Parathyroid adenoma (tissue), 2 donors: Measurements from ENCODE around the gene KDM4B.

Source experiments
- H2AFZ ChIP-seq: fragments of 300-600 bp; sonication (generic); one replicate; pipeline ENCODE4 v1.7.0; 2017; ENCODE audit warnings: antibody characterized with exemption, mild to moderate bottlenecking
- H3K27ac ChIP-seq: fragments of 300-600 bp; sonication (generic); one replicate; pipeline ENCODE4 v1.7.0; 2017
- H3K27me3 ChIP-seq: fragments of 300-600 bp; sonication (generic); one replicate; pipeline ENCODE4 v1.7.0; 2017; ENCODE audit warnings: low read length; ENCODE audit not compliant: control insufficient read depth, insufficient read depth
- H3K36me3 ChIP-seq: fragments of 300-600 bp; sonication (generic); one replicate; pipeline ENCODE4 v1.7.0; 2017; ENCODE audit warnings: low read length; ENCODE audit not compliant: control insufficient read depth, insufficient read depth
- H3K4me1 ChIP-seq: fragments of 300-600 bp; sonication (generic); one replicate; pipeline ENCODE4 v1.7.0; 2017; ENCODE audit warnings: control low read depth
- H3K4me2 ChIP-seq: fragments of 300-600 bp; sonication (generic); one replicate; pipeline ENCODE4 v1.7.0; 2017; ENCODE audit warnings: low read length
- H3K4me3 ChIP-seq: fragments of 300-600 bp; sonication (generic); one replicate; pipeline ENCODE4 v1.7.0; 2017; ENCODE audit warnings: low read depth, low read length
- H3K79me2 ChIP-seq: fragments of 300-600 bp; sonication (generic); one replicate; pipeline ENCODE4 v1.7.0; 2017; ENCODE audit warnings: control low read depth
- H3K9ac ChIP-seq: fragments of 300-600 bp; sonication (generic); one replicate; pipeline ENCODE4 v1.7.0; 2017; ENCODE audit warnings: mild to moderate bottlenecking
- H3K9me3 ChIP-seq: fragments of 300-600 bp; sonication (generic); one replicate; pipeline ENCODE4 v1.7.0; 2017; ENCODE audit warnings: low read length; ENCODE audit not compliant: control insufficient read depth
- TF ChIP-seq, protein P1 (sequence below): fragments of 300-600 bp; sonication (generic); IDR thresholded peaks from one replicate; pipeline ENCODE4 v1.7.0; 2017; ENCODE audit warnings: antibody characterized with exemption, mild to moderate bottlenecking
- donor health status: primary hyperparathyroidism.

The KDM4B gene

DNA sequence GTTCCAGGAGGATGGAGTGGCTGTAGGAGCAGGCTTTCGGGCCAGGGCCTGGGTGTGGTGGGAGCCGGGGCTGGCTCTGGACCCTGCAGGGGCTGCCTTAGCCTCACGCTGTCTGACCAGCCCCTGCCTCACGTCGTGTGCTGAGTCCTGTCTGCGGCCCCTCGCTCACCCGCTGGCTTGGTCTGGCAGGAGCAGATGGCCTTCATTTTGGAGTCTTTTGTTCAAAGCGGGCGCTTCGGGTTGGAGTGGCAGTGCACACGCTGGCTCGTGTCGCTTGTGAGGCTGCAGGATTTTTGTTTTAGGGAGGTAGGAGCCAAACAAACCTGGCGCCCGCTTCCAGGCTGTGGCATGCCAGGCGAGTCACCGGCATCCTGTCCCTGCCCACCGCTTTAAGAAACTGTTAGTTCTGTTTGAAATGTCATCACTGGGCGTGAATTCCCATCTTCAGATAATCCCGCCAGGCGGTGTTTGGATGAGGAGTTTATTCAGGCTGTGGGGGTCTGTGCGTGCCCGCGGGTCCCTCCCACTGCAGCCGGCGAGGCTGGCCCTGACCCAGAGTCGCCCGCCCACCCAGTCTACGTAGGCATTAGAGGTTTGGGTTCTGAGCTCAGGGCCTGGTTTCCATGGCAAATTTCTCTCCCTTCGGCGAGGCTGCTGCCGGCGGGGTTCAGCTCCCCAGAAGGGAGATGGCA lies 89.8 kb downstream of the KDM4B start:
- no peaks in the 10 kb centered on the region for H3K36me3 ChIP-seq
- no peak overlapping the region for H2AFZ ChIP-seq
- TF ChIP-seq, protein P1, sequence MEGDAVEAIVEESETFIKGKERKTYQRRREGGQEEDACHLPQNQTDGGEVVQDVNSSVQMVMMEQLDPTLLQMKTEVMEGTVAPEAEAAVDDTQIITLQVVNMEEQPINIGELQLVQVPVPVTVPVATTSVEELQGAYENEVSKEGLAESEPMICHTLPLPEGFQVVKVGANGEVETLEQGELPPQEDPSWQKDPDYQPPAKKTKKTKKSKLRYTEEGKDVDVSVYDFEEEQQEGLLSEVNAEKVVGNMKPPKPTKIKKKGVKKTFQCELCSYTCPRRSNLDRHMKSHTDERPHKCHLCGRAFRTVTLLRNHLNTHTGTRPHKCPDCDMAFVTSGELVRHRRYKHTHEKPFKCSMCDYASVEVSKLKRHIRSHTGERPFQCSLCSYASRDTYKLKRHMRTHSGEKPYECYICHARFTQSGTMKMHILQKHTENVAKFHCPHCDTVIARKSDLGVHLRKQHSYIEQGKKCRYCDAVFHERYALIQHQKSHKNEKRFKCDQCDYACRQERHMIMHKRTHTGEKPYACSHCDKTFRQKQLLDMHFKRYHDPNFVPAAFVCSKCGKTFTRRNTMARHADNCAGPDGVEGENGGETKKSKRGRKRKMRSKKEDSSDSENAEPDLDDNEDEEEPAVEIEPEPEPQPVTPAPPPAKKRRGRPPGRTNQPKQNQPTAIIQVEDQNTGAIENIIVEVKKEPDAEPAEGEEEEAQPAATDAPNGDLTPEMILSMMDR, result no peak
- H3K27me3 ChIP-seq, result no peaks in the 10 kb centered on the region
- no peak overlapping the region for H3K4me2 ChIP-seq
- no peaks in the 10 kb centered on the region for H3K9me3 ChIP-seq
- peaks cover 21% of the 10 kb centered on the region for H3K79me2 ChIP-seq
- no peak overlapping the region for H3K27ac ChIP-seq
- no peak overlapping the region for H3K4me3 ChIP-seq
- H3K9ac ChIP-seq, result no peak overlapping the region
- no peaks in the 10 kb centered on the region for H3K4me1 ChIP-seq

GRCh38 chr19:5059213-5059574 lies 90.3 kb downstream of the KDM4B start:
- H2AFZ ChIP-seq, result no peak overlapping the region
- no peak overlapping the region for H3K4me3 ChIP-seq
- no peaks in the 10 kb centered on the region for H3K9me3 ChIP-seq
- H3K79me2 ChIP-seq, result peaks cover 21% of the 10 kb centered on the region
- H3K4me1 ChIP-seq, result no peaks in the 10 kb centered on the region
- H3K36me3 ChIP-seq, result no peaks in the 10 kb centered on the region
- no peak overlapping the region for H3K4me2 ChIP-seq
- TF ChIP-seq, protein P1, result no peak
- H3K27ac ChIP-seq, result no peak overlapping the region
- H3K9ac ChIP-seq, result no peak overlapping the region
- no peaks in the 10 kb centered on the region for H3K27me3 ChIP-seq

- no peak overlapping the region for H2AFZ ChIP-seq
- H3K27me3 ChIP-seq, result no peaks in the 10 kb centered on the region
- no peak overlapping the region for H3K4me2 ChIP-seq
- no peaks in the 10 kb centered on the region for H3K4me1 ChIP-seq
- no peaks in the 10 kb centered on the region for H3K9me3 ChIP-seq
- H3K79me2 ChIP-seq, result peaks cover 19% of the 10 kb centered on the region
- TF ChIP-seq, protein P1, result no peak
- no peak overlapping the region for H3K9ac ChIP-seq
- H3K4me3 ChIP-seq, result no peak overlapping the region
- no peaks in the 10 kb centered on the region for H3K36me3 ChIP-seq
- no peak overlapping the region for H3K27ac ChIP-seq
Measured at GRCh38 chr19:5059793-5060192, 90.9 kb downstream of the KDM4B start.

DNA sequence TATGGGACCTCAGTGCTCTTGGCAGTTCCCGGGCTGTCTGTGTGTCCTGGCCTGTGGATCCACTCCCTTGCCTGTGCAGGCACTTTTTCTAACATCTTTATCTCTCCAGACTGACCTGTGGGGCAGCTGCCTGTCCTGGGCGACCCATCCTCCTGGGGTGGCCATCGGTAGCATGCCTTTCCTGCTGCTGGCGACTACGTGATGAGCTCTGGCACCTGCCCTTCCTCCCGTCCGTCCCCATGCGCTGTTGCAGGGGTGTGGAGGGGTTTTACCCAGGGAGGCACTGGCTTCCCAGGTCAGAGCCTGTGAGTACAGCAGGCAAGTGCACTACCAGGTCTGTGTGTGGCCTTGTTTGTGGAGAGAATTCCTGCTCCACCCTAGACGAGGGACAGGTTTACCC lies 93.3 kb downstream of the KDM4B start:
- H3K4me2 ChIP-seq, result no peak overlapping the region
- H3K79me2 ChIP-seq, result peaks cover 18% of the 10 kb centered on the region
- no peak overlapping the region for H3K4me3 ChIP-seq
- H3K9me3 ChIP-seq, result no peaks in the 10 kb centered on the region
- H3K4me1 ChIP-seq, result no peaks in the 10 kb centered on the region
- TF ChIP-seq, protein P1, result no peak
- no peak overlapping the region for H3K27ac ChIP-seq
- no peak overlapping the region for H2AFZ ChIP-seq
- no peaks in the 10 kb centered on the region for H3K27me3 ChIP-seq
- no peaks in the 10 kb centered on the region for H3K36me3 ChIP-seq
- no peak overlapping the region for H3K9ac ChIP-seq

- no peaks in the 10 kb centered on the region for H3K27me3 ChIP-seq
- no peak overlapping the region for H3K4me2 ChIP-seq
- H3K4me3 ChIP-seq, result no peak overlapping the region
- H3K27ac ChIP-seq, result no peak overlapping the region
- no peaks in the 10 kb centered on the region for H3K36me3 ChIP-seq
- H3K4me1 ChIP-seq, result no peaks in the 10 kb centered on the region
- no peaks in the 10 kb centered on the region for H3K9me3 ChIP-seq
- TF ChIP-seq, protein P1, result no peak
- no peak overlapping the region for H3K9ac ChIP-seq
- no peak overlapping the region for H2AFZ ChIP-seq
- peaks cover 17% of the 10 kb centered on the region for H3K79me2 ChIP-seq
Measured at GRCh38 chr19:5062799-5063198, 93.9 kb downstream of the KDM4B start.
